HepG2 (cell line): Measurements from ENCODE around the gene TEX19. TPM values are rescaled to one million over a fixed set of nuclear protein-coding genes. Genes with fewer than 3 reads are reported as not detected.
A peak's percentile ranks its signal among the peaks of the same experiment; 100 is the strongest.

Source experiments
- AKAP8 ChIP-seq: sonication (generic); formaldehyde crosslinking; IDR thresholded peaks from 2 replicates; pipeline ENCODE4 v1.5.1; 2020; ENCODE audit warnings: mild to moderate bottlenecking, missing genetic modification reagents
- ARNTL ChIP-seq: sonication (generic); formaldehyde crosslinking; IDR thresholded peaks from 2 replicates; pipeline ENCODE4 v1.4.0; 2020; ENCODE audit warnings: mild to moderate bottlenecking, missing genetic modification reagents
- ELF1 ChIP-seq: sonication (generic); formaldehyde crosslinking; IDR thresholded peaks from 2 replicates; pipeline ENCODE4 v1.4.0; 2020; ENCODE audit warnings: missing genetic modification reagents
- GTF3A ChIP-seq: sonication (generic); formaldehyde crosslinking; conservative IDR thresholded peaks from 2 replicates; pipeline ENCODE4 v1.4.0; 2020; ENCODE audit warnings: mild to moderate bottlenecking, missing genetic modification reagents
- ONECUT2 ChIP-seq: sonication (generic); formaldehyde crosslinking; IDR thresholded peaks from 2 replicates; pipeline ENCODE4 v1.4.0; 2020; ENCODE audit warnings: missing genetic modification reagents
- POGZ ChIP-seq: sonication (generic); formaldehyde crosslinking; IDR thresholded peaks from 2 replicates; pipeline ENCODE4 v1.4.0; 2020; ENCODE audit warnings: mild to moderate bottlenecking, missing genetic modification reagents
- POLR2AphosphoS5 ChIP-seq: IDR thresholded peaks from 2 replicates; pipeline ENCODE4 v1.6.1; 2012; ENCODE audit warnings: low read depth, low read length
- YEATS2 ChIP-seq: sonication (generic); formaldehyde crosslinking; IDR thresholded peaks from 2 replicates; pipeline ENCODE4 v1.4.0; 2020; ENCODE audit warnings: missing genetic modification reagents, borderline replicate concordance
- ZFP36L1 ChIP-seq: sonication (generic); formaldehyde crosslinking; IDR thresholded peaks from 2 replicates; pipeline ENCODE4 v1.8.0; 2022; ENCODE audit warnings: mild to moderate bottlenecking, missing genetic modification reagents, moderate library complexity
- ZMAT3 ChIP-seq: sonication (generic); formaldehyde crosslinking; conservative IDR thresholded peaks from 2 replicates; pipeline ENCODE4 v1.7.0; 2021; ENCODE audit warnings: missing genetic modification reagents
- ZNF225 ChIP-seq: sonication (generic); formaldehyde crosslinking; IDR thresholded peaks from 2 replicates; pipeline ENCODE4 v1.4.0; 2020; ENCODE audit warnings: mild to moderate bottlenecking, missing genetic modification reagents
- ZNF451 ChIP-seq: sonication (generic); formaldehyde crosslinking; IDR thresholded peaks from 2 replicates; pipeline ENCODE4 v1.5.0; 2020; ENCODE audit warnings: mild to moderate bottlenecking, missing genetic modification reagents
- ZNF629 ChIP-seq: sonication (generic); formaldehyde crosslinking; conservative IDR thresholded peaks from 2 replicates; pipeline ENCODE4 v1.5.0; 2020; ENCODE audit warnings: missing genetic modification reagents
- polyA plus RNA-seq, 8 experiments: library from polyadenylated mRNA; depleted of rRNA in 3 of 8; stranded (reverse) in 7 of 8; unstranded in 1 of 8; fragments of >200 nt; fragmentation: Illumina TruSeq in 4 of 8; extraction: Trizol in 4 of 8; gene quantifications; 2 replicates each; pipeline versions ENCODE4 v1.2.1 to v1.2.3, GENCODE V29; 2011 to 2016; ENCODE audit warnings: low read depth in 4 of 8, missing spikeins in 1 of 8, mixed read lengths in 1 of 8; ENCODE audit not compliant: insufficient read depth in 1 of 8
- total RNA-seq, 5 experiments: library from RNA; depleted of rRNA; stranded (reverse); fragments of >200 nt; fragmentation: Illumina TruSeq; extraction: Trizol; gene quantifications; 2 replicates each; pipeline ENCODE4 v1.2.3, GENCODE V29; 2016; ENCODE audit warnings: low read depth in 1 of 5
- TF ChIP-seq, protein P1 (sequence below): sonication (generic); formaldehyde crosslinking; IDR thresholded peaks from 2 replicates; pipeline ENCODE4 v1.5.0; 2020; ENCODE audit warnings: mild to moderate bottlenecking, missing genetic modification reagents
- TF ChIP-seq, protein P2 (sequence below): sonication (generic); formaldehyde crosslinking; IDR thresholded peaks from 2 replicates; pipeline ENCODE4 v1.5.1; 2020; ENCODE audit warnings: mild to moderate bottlenecking, missing genetic modification reagents
- TF ChIP-seq, protein P3 (sequence below): sonication (generic); formaldehyde crosslinking; IDR thresholded peaks from 2 replicates; pipeline ENCODE4 v1.4.0; 2020; ENCODE audit warnings: missing genetic modification reagents
- TF ChIP-seq, protein P4 (sequence below): sonication (generic); formaldehyde crosslinking; IDR thresholded peaks from 2 replicates; pipeline ENCODE4 v1.4.0; 2020; ENCODE audit warnings: mild to moderate bottlenecking, missing genetic modification reagents

TEX19 gene
- total and polyA plus RNA-seq, 2 of the 13 experiments (the other 11 are each of a cell fraction or from before 2014, with no cell fraction given) = 1.3 to 6.0 TPM

DNA sequence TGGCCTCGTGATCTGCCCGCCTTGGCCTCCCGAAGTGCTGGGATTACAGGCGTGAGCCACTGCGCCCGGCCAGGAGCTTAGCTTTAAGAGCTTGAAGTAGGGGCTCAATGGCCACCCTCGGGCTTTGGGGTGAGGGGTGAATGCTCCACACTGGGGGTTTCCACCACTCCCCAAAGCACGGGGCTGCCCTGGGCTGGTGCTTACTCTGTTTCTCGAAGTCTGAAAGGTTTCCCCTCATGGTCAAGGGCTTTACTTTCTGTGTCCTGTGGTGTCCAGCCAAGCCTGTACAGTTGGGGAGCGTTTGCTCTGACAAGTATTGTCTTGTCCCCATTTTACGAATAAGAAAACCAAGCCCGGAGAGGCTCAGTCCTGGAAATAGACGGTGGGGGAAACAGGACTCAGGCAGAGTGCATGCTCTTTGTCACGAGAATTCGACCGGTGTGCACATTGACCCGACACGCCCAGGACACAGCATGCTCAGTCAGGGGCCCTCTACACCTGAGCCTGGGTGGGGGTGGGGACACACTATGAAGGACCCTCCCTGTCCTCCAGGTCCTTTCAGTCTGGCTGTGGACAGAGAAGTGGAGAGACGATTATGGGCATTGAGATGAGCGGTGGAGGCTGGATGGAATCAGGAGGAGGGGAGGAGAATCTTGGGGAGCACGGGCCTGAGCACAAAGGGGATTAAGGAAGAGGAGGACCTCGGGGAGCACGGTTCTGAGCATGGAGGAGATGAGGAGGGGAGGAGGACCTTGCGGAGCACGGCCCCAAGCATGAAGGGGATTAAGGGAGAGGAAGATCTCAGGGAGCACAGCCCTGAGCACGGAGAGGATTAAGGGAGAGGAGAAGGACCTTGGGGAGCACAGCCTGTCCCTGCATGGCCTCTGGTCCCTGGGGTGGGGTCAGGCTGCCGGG is 49.1 kb upstream of the TEX19 start (continued):
- TF ChIP-seq YEATS2 (peak; percentile 65; the same call in 1 of the 2 replicates), ONECUT2 (CRISPR knock-in tag) (peak; percentile 71), ZNF629 (CRISPR knock-in tag) (peak; percentile 97), GTF3A (CRISPR knock-in tag) (no peak), POGZ (0 out of 2 replicates have a peak, but pooled peaks have one; percentile 3), ELF1 (CRISPR knock-in tag) (no peak), ZNF451 (CRISPR knock-in tag) (peak; percentile 68; the same call in 1 of the 2 replicates), ZMAT3 (CRISPR knock-in tag) (no peak), POLR2AphosphoS5 (peak; percentile 24; the same call in 1 of the 2 replicates), AKAP8 (CRISPR knock-in tag) (peak; percentile 49; the same call in 1 of the 2 replicates), ARNTL (CRISPR knock-in tag) (0 out of 2 replicates have a peak, but pooled peaks have one; percentile 2), ZFP36L1 (no peak), ZNF225 (CRISPR knock-in tag) (0 out of 2 replicates have a peak, but pooled peaks have one; percentile 45)
- TF ChIP-seq, protein P1, sequence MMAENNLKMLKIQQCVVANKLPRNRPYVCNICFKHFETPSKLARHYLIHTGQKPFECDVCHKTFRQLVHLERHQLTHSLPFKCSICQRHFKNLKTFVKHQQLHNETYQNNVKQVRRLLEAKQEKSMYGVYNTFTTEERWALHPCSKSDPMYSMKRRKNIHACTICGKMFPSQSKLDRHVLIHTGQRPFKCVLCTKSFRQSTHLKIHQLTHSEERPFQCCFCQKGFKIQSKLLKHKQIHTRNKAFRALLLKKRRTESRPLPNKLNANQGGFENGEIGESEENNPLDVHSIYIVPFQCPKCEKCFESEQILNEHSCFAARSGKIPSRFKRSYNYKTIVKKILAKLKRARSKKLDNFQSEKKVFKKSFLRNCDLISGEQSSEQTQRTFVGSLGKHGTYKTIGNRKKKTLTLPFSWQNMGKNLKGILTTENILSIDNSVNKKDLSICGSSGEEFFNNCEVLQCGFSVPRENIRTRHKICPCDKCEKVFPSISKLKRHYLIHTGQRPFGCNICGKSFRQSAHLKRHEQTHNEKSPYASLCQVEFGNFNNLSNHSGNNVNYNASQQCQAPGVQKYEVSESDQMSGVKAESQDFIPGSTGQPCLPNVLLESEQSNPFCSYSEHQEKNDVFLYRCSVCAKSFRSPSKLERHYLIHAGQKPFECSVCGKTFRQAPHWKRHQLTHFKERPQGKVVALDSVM (CRISPR knock-in tag) = peak; percentile 44; the same call in 1 of the 2 replicates
- TF ChIP-seq, protein P2, sequence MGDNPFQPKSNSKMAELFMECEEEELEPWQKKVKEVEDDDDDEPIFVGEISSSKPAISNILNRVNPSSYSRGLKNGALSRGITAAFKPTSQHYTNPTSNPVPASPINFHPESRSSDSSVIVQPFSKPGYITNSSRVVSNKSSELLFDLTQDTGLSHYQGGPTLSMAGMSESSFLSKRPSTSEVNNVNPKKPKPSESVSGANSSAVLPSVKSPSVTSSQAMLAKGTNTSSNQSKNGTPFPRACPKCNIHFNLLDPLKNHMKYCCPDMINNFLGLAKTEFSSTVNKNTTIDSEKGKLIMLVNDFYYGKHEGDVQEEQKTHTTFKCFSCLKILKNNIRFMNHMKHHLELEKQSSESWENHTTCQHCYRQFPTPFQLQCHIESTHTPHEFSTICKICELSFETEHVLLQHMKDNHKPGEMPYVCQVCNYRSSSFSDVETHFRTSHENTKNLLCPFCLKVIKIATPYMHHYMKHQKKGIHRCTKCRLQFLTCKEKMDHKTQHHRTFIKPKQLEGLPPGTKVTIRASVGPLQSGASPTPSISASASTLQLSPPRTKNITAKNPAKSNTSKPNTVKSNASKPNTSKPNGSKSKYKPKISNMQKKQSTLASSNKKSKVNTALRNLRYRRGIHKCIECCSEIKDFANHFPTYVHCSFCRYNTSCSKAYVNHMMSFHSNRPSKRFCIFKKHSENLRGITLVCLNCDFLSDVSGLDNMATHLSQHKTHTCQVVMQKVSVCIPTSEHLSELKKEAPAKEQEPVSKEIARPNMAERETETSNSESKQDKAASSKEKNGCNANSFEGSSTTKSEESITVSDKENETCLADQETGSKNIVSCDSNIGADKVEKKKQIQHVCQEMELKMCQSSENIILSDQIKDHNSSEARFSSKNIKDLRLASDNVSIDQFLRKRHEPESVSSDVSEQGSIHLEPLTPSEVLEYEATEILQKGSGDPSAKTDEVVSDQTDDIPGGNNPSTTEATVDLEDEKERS (CRISPR knock-in tag) = peak; percentile 91; the same call in 1 of the 2 replicates
- TF ChIP-seq, protein P3, sequence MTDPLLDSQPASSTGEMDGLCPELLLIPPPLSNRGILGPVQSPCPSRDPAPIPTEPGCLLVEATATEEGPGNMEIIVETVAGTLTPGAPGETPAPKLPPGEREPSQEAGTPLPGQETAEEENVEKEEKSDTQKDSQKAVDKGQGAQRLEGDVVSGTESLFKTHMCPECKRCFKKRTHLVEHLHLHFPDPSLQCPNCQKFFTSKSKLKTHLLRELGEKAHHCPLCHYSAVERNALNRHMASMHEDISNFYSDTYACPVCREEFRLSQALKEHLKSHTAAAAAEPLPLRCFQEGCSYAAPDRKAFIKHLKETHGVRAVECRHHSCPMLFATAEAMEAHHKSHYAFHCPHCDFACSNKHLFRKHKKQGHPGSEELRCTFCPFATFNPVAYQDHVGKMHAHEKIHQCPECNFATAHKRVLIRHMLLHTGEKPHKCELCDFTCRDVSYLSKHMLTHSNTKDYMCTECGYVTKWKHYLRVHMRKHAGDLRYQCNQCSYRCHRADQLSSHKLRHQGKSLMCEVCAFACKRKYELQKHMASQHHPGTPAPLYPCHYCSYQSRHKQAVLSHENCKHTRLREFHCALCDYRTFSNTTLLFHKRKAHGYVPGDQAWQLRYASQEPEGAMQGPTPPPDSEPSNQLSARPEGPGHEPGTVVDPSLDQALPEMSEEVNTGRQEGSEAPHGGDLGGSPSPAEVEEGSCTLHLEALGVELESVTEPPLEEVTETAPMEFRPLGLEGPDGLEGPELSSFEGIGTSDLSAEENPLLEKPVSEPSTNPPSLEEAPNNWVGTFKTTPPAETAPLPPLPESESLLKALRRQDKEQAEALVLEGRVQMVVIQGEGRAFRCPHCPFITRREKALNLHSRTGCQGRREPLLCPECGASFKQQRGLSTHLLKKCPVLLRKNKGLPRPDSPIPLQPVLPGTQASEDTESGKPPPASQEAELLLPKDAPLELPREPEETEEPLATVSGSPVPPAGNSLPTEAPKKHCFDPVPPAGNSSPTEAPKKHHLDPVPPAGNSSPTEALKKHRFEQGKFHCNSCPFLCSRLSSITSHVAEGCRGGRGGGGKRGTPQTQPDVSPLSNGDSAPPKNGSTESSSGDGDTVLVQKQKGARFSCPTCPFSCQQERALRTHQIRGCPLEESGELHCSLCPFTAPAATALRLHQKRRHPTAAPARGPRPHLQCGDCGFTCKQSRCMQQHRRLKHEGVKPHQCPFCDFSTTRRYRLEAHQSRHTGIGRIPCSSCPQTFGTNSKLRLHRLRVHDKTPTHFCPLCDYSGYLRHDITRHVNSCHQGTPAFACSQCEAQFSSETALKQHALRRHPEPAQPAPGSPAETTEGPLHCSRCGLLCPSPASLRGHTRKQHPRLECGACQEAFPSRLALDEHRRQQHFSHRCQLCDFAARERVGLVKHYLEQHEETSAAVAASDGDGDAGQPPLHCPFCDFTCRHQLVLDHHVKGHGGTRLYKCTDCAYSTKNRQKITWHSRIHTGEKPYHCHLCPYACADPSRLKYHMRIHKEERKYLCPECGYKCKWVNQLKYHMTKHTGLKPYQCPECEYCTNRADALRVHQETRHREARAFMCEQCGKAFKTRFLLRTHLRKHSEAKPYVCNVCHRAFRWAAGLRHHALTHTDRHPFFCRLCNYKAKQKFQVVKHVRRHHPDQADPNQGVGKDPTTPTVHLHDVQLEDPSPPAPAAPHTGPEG = no peak
- TF ChIP-seq, protein P4, sequence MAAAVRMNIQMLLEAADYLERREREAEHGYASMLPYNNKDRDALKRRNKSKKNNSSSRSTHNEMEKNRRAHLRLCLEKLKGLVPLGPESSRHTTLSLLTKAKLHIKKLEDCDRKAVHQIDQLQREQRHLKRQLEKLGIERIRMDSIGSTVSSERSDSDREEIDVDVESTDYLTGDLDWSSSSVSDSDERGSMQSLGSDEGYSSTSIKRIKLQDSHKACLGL (CRISPR knock-in tag) = 0 out of 2 replicates have a peak, but pooled peaks have one; percentile 4
